ENCODE measurements around the gene UBAP2L.

UBAP2L gene

GRCh38 chr1:154256686-154257085 lies 35.9 kb downstream of the UBAP2L start:
- Histone ChIP-seq H3K4me3 (ENCODE audit: low read length in 2 of 2) (peak overlapping the region in 1 of 2 donors; percentile 46), H4K8ac (ENCODE audit: low read depth, low read length) (no peak overlapping the region), H3K4ac (ENCODE audit: low read length) (no peak overlapping the region), H2AFZ (ENCODE audit: low read length) (no peak overlapping the region), H2BK12ac (ENCODE audit: low read length) (no peak overlapping the region), H3K18ac (ENCODE audit: low read length) (no peak overlapping the region), H3K9me3 (replicated peaks in 1 of 2; ENCODE audit: control insufficient read depth in 2 of 2, insufficient read depth in 1 of 2, low read depth in 1 of 2, low read length in 2 of 2) (no peaks in the 10 kb centered on the region), H4K91ac (ENCODE audit: low read depth, low read length, poor library complexity) (no peak overlapping the region), H3K23ac (ENCODE audit: low read depth, low read length, poor library complexity) (no peak overlapping the region), H2BK5ac (ENCODE audit: low read length) (no peak overlapping the region), H3K4me1 (ENCODE audit: control insufficient read depth in 2 of 2, insufficient read depth in 1 of 2, low read depth in 1 of 2, low read length in 2 of 2) (no peaks in the 10 kb centered on the region), H3K79me1 (ENCODE audit: low read depth, low read length) (no peaks in the 10 kb centered on the region), H3K27ac (replicated peaks; ENCODE audit: low read length) (no peak overlapping the region), H3K14ac (ENCODE audit: low read length) (no peak overlapping the region), H3K36me3 (replicated peaks in 1 of 2; ENCODE audit: control insufficient read depth in 2 of 2, insufficient read depth in 2 of 2, low read length in 2 of 2) (peaks cover 59 to 100% of the 10 kb centered on the region in 2 donors), H3K9ac (ENCODE audit: low read depth, low read length, poor library complexity) (no peak overlapping the region), H3K4me2 (ENCODE audit: insufficient read depth, low read length, poor library complexity, severe bottlenecking) (no peak overlapping the region), H2AK5ac (ENCODE audit: low read depth, low read length) (no peak overlapping the region), H2BK15ac (ENCODE audit: low read length) (no peak overlapping the region), H2BK120ac (ENCODE audit: low read depth, low read length) (no peak overlapping the region), H3K27me3 (ENCODE audit: control insufficient read depth in 3 of 3, insufficient read depth in 3 of 3, low read depth in 1 of 3, low read length in 3 of 3) (no peaks in the 10 kb centered on the region)
- no peak for DNase-seq (ENCODE audit: low spot score)

DNA sequence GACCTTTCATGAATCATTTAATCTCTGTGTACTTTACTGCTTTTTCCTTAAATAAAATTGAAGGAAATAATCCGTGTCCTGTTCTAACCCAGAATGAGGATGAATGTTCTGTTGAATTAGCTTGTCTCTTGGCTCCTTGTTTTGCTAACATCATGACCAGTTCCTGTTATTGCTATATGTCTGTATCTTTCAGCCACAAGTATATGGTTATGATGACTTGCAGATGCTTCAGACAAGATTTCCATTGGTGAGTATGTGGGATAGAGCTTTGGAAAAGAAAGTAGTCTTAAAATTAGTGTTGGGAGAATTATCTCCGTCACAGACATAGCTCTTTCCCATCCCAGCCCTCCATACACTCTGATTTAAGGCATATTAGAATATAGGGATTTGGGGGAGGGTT lies 38.0 kb downstream of the UBAP2L start:
- no peak for DNase-seq (ENCODE audit: low spot score)
- Histone ChIP-seq H3K9me3 (replicated peaks in 1 of 2; ENCODE audit: control insufficient read depth in 2 of 2, insufficient read depth in 1 of 2, low read depth in 1 of 2, low read length in 2 of 2) (no peaks in the 10 kb centered on the region), H4K8ac (ENCODE audit: low read depth, low read length) (no peak overlapping the region), H3K9ac (ENCODE audit: low read depth, low read length, poor library complexity) (no peak overlapping the region), H3K18ac (ENCODE audit: low read length) (no peak overlapping the region), H3K27me3 (ENCODE audit: control insufficient read depth in 3 of 3, insufficient read depth in 3 of 3, low read depth in 1 of 3, low read length in 3 of 3) (no peaks in the 10 kb centered on the region), H3K36me3 (replicated peaks in 1 of 2; ENCODE audit: control insufficient read depth in 2 of 2, insufficient read depth in 2 of 2, low read length in 2 of 2) (peaks cover 66 to 100% of the 10 kb centered on the region in 2 donors), H3K79me1 (ENCODE audit: low read depth, low read length) (no peaks in the 10 kb centered on the region), H2AK5ac (ENCODE audit: low read depth, low read length) (no peak overlapping the region), H3K4me2 (ENCODE audit: insufficient read depth, low read length, poor library complexity, severe bottlenecking) (no peak overlapping the region), H2BK12ac (ENCODE audit: low read length) (no peak overlapping the region), H4K91ac (ENCODE audit: low read depth, low read length, poor library complexity) (no peak overlapping the region), H3K4me3 (ENCODE audit: low read length in 2 of 2) (no peak overlapping the region), H2AFZ (ENCODE audit: low read length) (no peak overlapping the region), H2BK5ac (ENCODE audit: low read length) (no peak overlapping the region), H3K27ac (replicated peaks; ENCODE audit: low read length) (no peak overlapping the region), H3K14ac (ENCODE audit: low read length) (no peak overlapping the region), H2BK120ac (ENCODE audit: low read depth, low read length) (no peak overlapping the region), H3K23ac (ENCODE audit: low read depth, low read length, poor library complexity) (no peak overlapping the region), H3K4me1 (ENCODE audit: control insufficient read depth in 2 of 2, insufficient read depth in 1 of 2, low read depth in 1 of 2, low read length in 2 of 2) (no peaks in the 10 kb centered on the region), H3K4ac (ENCODE audit: low read length) (no peak overlapping the region), H2BK15ac (ENCODE audit: low read length) (no peak overlapping the region)
- WGBS, 2 donors (ENCODE audit: extremely low coverage in 2 of 2, insufficient read length in 2 of 2, insufficient replicate concordance in 1 of 2): no CpG with 5 or more reads among the region's 2 CpGs

DNA sequence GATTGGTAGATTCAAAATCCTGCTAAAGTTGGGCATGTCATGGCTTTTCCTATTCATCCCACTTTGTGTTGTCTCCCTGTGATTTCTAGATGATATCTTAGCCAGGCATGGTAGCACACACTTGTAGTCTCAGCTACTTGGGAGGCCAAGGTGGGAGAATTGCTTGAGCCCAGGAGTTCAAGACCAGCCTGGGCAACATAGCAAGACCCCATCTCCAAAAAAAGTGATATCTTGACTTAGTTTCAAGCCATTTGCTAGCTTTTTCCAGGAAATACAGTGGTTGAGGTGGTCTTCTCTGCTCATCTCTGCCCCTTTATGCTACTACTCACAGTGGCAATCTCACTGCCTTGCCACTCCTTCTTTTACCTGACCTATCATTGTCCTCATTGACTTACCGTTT lies 39.4 kb downstream of the UBAP2L start:
- no CpG with 5 or more reads among the region's 1 CpG for WGBS, 2 donors (ENCODE audit: extremely low coverage in 2 of 2, insufficient read length in 2 of 2, insufficient replicate concordance in 1 of 2)
- no peak overlapping the region for H3K4me2 ChIP-seq (ENCODE audit: insufficient read depth, low read length, poor library complexity, severe bottlenecking)
- no peak overlapping the region for H2AFZ ChIP-seq (ENCODE audit: low read length)
- H2BK15ac ChIP-seq (ENCODE audit: low read length): no peak overlapping the region
- no peak overlapping the region for H2BK120ac ChIP-seq (ENCODE audit: low read depth, low read length)
- no peak overlapping the region for H3K27ac ChIP-seq (replicated peaks; ENCODE audit: low read length)
- H2BK12ac ChIP-seq (ENCODE audit: low read length): no peak overlapping the region
- no peak overlapping the region for H3K4me3 ChIP-seq (ENCODE audit: low read length in 2 of 2)
- H3K27me3 ChIP-seq (ENCODE audit: control insufficient read depth in 3 of 3, insufficient read depth in 3 of 3, low read depth in 1 of 3, low read length in 3 of 3): no peaks in the 10 kb centered on the region
- no peak overlapping the region for H2BK5ac ChIP-seq (ENCODE audit: low read length)
- no peak overlapping the region for H2AK5ac ChIP-seq (ENCODE audit: low read depth, low read length)
- no peak overlapping the region for H3K18ac ChIP-seq (ENCODE audit: low read length)
- H3K36me3 ChIP-seq (replicated peaks in 1 of 2; ENCODE audit: control insufficient read depth in 2 of 2, insufficient read depth in 2 of 2, low read length in 2 of 2): peaks cover 62 to 100% of the 10 kb centered on the region in 2 donors
- H3K4ac ChIP-seq (ENCODE audit: low read length): no peak overlapping the region
- H3K9me3 ChIP-seq (replicated peaks in 1 of 2; ENCODE audit: control insufficient read depth in 2 of 2, insufficient read depth in 1 of 2, low read depth in 1 of 2, low read length in 2 of 2): no peaks in the 10 kb centered on the region
- no peak overlapping the region for H4K8ac ChIP-seq (ENCODE audit: low read depth, low read length)
- H3K23ac ChIP-seq (ENCODE audit: low read depth, low read length, poor library complexity): no peak overlapping the region
- no peaks in the 10 kb centered on the region for H3K79me1 ChIP-seq (ENCODE audit: low read depth, low read length)
- H3K9ac ChIP-seq (ENCODE audit: low read depth, low read length, poor library complexity): no peak overlapping the region
- DNase-seq (ENCODE audit: low spot score): no peak
- H4K91ac ChIP-seq (ENCODE audit: low read depth, low read length, poor library complexity): no peak overlapping the region
- no peaks in the 10 kb centered on the region for H3K4me1 ChIP-seq (ENCODE audit: control insufficient read depth in 2 of 2, insufficient read depth in 1 of 2, low read depth in 1 of 2, low read length in 2 of 2)
- no peak overlapping the region for H3K14ac ChIP-seq (ENCODE audit: low read length)

- Histone ChIP-seq H2BK120ac (ENCODE audit: low read depth, low read length) (no peak overlapping the region), H3K36me3 (replicated peaks in 1 of 2; ENCODE audit: control insufficient read depth in 2 of 2, insufficient read depth in 2 of 2, low read length in 2 of 2) (peaks cover 51 to 98% of the 10 kb centered on the region in 2 donors), H3K14ac (ENCODE audit: low read length) (no peak overlapping the region), H3K79me1 (ENCODE audit: low read depth, low read length) (no peaks in the 10 kb centered on the region), H2BK15ac (ENCODE audit: low read length) (no peak overlapping the region), H3K23ac (ENCODE audit: low read depth, low read length, poor library complexity) (no peak overlapping the region), H3K9ac (ENCODE audit: low read depth, low read length, poor library complexity) (no peak overlapping the region), H3K4me1 (ENCODE audit: control insufficient read depth in 2 of 2, insufficient read depth in 1 of 2, low read depth in 1 of 2, low read length in 2 of 2) (no peaks in the 10 kb centered on the region), H2BK12ac (ENCODE audit: low read length) (no peak overlapping the region), H3K27ac (replicated peaks; ENCODE audit: low read length) (no peak overlapping the region), H2AFZ (ENCODE audit: low read length) (no peak overlapping the region), H3K4me3 (ENCODE audit: low read length in 2 of 2) (no peak overlapping the region), H3K4me2 (ENCODE audit: insufficient read depth, low read length, poor library complexity, severe bottlenecking) (no peak overlapping the region), H4K8ac (ENCODE audit: low read depth, low read length) (no peak overlapping the region), H3K9me3 (replicated peaks in 1 of 2; ENCODE audit: control insufficient read depth in 2 of 2, insufficient read depth in 1 of 2, low read depth in 1 of 2, low read length in 2 of 2) (no peaks in the 10 kb centered on the region), H3K27me3 (ENCODE audit: control insufficient read depth in 3 of 3, insufficient read depth in 3 of 3, low read depth in 1 of 3, low read length in 3 of 3) (no peaks in the 10 kb centered on the region), H2BK5ac (ENCODE audit: low read length) (no peak overlapping the region), H2AK5ac (ENCODE audit: low read depth, low read length) (no peak overlapping the region), H4K91ac (ENCODE audit: low read depth, low read length, poor library complexity) (no peak overlapping the region), H3K18ac (ENCODE audit: low read length) (no peak overlapping the region), H3K4ac (ENCODE audit: low read length) (no peak overlapping the region)
- no peak for DNase-seq (ENCODE audit: low spot score)
- no CpG with 5 or more reads among the region's 6 CpGs for WGBS, 2 donors (ENCODE audit: extremely low coverage in 2 of 2, insufficient read length in 2 of 2, insufficient replicate concordance in 1 of 2)
These were observed 42.9 kb downstream of the UBAP2L start for GRCh38 chr1:154263465-154264332.

Data from neuronal stem cell (in vitro differentiated cells).